T-helper 1 cell (primary cell): ENCODE results near the gene MKI67.
A peak's percentile ranks its signal among the peaks of the same experiment; 100 is the strongest.

ENCODE experiments used
- DNase-seq, 5 donors: peaks; one replicate each; pipeline ENCODE4 v3.0.0-alpha.2; 2012 to 2020

MKI67 gene

DNA sequence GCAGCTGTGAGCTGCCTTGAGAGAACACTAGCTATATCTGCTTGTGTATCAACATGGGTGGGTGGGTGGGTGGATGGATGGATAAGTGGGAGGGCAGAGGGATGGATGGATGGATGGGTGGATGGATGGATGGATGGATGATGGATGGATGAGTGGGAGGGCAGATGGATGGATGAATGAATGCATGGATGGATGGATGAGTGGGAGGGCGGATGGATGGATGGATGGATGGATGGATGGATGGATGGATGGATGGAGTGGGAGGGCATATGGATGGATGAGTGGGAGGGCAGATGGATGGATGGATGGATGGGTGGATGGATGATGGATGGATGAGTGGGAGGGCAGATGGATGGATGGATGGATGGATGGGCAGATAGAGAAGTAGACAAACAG is 76.1 kb downstream of the MKI67 start:
- no peak for DNase-seq

DNA sequence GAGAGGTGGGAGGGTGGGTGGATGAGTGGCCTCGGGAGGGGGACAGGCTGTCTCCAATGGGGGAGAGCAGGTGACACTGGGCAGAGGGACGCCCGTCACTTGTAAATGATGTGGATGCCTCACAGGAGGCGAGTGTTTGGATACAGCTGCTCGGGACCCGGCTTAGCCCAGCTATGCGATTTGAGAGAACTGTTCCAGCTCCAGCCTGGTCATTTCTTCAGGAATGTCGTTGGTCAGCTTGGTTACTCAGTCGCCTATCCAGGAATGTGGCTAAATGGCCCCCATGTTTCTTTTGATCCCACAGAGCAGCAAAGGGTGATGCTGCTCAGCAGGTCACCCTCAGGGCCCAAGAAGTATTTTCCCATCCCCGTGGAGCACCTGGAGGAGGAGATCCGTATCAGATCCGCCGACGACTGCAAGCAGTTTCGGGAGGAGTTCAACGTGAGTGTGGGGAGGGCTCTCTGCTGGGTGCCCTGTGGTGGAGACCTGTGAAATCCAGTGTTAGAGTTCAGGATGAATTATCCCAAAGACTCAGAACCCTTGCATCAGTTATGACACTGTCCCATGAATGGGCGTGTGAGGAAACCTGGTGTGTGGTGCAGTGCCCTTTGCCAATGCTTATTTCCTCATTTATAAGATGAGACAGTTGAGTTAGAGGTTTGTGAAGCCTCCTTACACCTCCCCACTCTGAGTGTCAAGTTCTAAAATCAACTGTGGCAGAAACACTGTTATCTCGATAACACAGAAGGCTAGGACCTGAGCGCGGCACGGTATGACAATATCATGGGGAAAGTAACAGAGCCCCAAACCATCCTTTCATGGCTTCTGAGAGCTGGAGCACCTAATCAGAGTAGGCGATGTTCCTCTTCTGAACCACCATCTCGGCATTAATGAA is 76.8 kb downstream of the MKI67 start:
- DNase-seq = no peak

DNA sequence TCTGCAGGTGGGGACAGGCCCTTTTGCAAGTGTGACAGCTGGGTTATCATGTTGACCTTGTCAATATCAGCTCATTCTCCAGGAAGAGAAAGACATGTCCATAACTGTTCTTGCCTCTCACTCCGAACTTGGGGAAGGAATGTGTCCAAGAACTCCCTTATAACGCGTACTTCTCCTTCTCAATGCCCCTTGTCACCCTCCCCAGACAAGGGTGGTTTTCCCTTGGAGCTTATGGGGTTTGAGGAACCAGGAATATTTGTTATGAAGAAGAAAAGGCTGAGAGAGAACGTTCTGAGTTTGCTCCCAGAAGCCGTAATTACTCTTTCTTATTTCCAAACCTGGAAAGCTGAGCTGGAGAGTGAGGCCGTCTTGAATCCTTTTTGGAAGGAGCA is 77.4 kb downstream of the MKI67 start:
- DNase-seq = no peak

DNA sequence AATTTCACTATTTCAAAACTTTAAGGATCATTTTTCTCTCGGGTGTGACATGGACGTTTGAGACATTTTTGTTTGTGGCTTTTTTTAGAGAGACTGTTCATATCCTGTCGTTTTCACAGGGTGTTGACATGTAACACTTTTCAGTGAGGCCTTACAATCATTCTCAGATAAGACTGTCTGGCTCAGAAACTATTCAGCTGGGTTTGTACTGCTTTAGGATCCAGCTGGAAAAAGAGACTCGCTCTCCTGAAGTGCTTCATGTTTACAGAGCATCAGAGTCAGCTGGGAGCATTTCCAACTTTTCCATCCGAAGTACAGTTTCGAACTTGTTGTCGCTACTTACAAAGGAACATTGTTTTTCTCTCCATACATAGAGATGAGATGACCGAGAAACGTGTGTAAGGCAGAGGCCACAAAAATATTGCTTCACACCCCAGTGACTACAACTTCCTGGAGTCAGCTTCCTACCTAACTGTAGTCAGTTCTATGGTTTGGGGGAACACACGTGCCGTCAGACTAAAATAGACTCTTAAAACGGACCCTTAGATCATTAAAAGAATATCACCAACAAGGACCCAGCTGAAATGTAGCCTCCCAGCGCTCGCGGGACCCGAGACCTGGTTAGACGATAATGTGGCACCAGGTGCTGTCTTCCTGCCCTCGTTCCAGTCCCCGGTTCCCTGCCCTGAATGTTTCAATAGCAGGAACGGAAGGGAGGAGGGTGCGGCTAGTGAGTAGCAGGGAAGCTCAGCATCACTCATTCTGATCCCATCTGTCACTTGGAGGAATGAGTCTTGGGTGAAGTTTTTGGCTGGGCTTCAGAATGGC is 78.0 kb downstream of the MKI67 start:
- peak in 1 of 5 donors; percentile 70 for DNase-seq

DNA sequence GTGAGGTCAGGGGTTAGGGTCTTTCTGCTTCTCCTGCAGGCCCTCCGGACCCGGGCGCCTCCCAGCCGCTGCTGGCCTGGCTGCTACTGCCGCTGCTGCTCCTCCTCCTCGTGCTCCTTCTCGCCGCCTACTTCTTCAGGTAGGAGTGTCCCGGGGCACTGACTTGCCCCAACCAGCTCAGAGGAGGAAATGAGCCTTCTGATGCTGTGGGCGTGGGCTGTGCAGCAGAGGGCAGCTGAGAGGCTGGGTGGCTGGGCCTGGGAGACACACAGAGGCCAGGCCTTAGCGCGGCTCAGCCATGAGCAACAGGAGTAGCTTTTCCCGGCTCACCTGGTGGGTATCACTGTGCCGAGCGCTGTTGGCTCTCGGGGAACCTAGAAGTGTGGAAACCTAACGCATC is 78.9 kb downstream of the MKI67 start:
- DNase-seq = peak; percentile 64 to 93 (median 77)

DNA sequence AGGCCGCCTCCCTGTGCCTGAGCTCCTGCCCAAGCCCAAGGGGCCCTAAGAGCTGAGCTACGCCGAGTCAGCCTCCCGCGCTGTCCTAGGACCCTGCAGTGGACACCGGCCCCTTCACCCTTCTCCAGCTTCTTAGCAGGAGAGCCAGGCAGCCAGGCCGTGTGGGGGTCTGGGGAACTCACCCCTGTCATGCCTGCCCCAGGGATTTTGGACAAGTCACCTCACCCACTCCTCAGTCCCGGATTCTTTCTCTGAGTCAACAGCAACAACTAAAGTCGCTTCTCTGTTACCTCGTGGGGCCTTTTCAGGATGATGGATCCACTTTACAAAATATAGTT is 79.3 kb downstream of the MKI67 start:
- no peak for DNase-seq
